ENCODE measurements around the gene NUTF2.
"Not testable (repeated sequence)": the region's sequence is repeated elsewhere in the genome, so short reads cannot be mapped to it uniquely, and the experiment has no call there.

Gene NUTF2

GRCh38 chr16:67888331-67888730 lies 41.6 kb downstream of the NUTF2 start:
- no peak for DNase-seq

GRCh38 chr16:67892375-67892774 lies 45.6 kb downstream of the NUTF2 start:
- no peak for DNase-seq

- DNase-seq: peak; percentile 93
These were observed 46.4 kb downstream of the NUTF2 start, which contains the start of gene PSKH1 for GRCh38 chr16:67892899-67893742. PSKH1 (plus strand) TSS chr16:67893254; CDS start chr16:67908750, 15,496 bp downstream.

GRCh38 chr16:67893743-67894399 lies 47.1 kb downstream of the NUTF2 start:
- DNase-seq: no peak

- no peak for DNase-seq
These were observed 50.5 kb downstream of the NUTF2 start for GRCh38 chr16:67897231-67897630.

- no peak for DNase-seq
These were observed 55.0 kb downstream of the NUTF2 start for GRCh38 chr16:67901734-67902133.

GRCh38 chr16:67902831-67903230 lies 56.1 kb downstream of the NUTF2 start:
- DNase-seq: no peak

GRCh38 chr16:67907397-67908180 lies 60.9 kb downstream of the NUTF2 start:
- DNase-seq: no peak

- DNase-seq: no peak
These were observed 62.5 kb downstream of the NUTF2 start for GRCh38 chr16:67909056-67909742.

- peak; percentile 50 for DNase-seq
These were observed 63.4 kb downstream of the NUTF2 start for GRCh38 chr16:67910158-67910557.

- DNase-seq: no peak
These were observed 68.2 kb downstream of the NUTF2 start for GRCh38 chr16:67914758-67915495.

GRCh38 chr16:67915496-67915769 lies 68.7 kb downstream of the NUTF2 start:
- DNase-seq: not testable (repeated sequence)

GRCh38 chr16:67915831-67916723 lies 69.3 kb downstream of the NUTF2 start:
- DNase-seq: no peak

- DNase-seq: no peak
These were observed 70.6 kb downstream of the NUTF2 start for GRCh38 chr16:67917140-67917851.

GRCh38 chr16:67917852-67918236 lies 71.1 kb downstream of the NUTF2 start:
- DNase-seq: peak; percentile 17

- DNase-seq: peak; percentile 44
These were observed 73.0 kb downstream of the NUTF2 start for GRCh38 chr16:67919622-67920221.
